GM23248 (cell line): ENCODE data around the gene RXRA. TPM values are rescaled to one million over a fixed set of nuclear protein-coding genes. Genes with fewer than 3 reads are reported as not detected.

Experiments
- DNase-seq: peaks from one replicate; pipeline ENCODE4 v3.0.0-alpha.2; 2015
- H2AFZ ChIP-seq: fragments of 200-600 bp; sonication (generic); 2 replicates; pipeline ENCODE4 v1.6.1; 2016; ENCODE audit warnings: antibody characterized with exemption
- H3F3A ChIP-seq: fragments of 200-600 bp; sonication (generic); 2 replicates; pipeline ENCODE4 v1.6.1; 2016; ENCODE audit warnings: mild to moderate bottlenecking, antibody characterized with exemption, mixed run types; ENCODE audit not compliant: insufficient read depth
- H3K27ac ChIP-seq: fragments of 200-600 bp; sonication (generic); 2 replicates; pipeline ENCODE4 v1.5.1; 2016; ENCODE audit warnings: mild to moderate bottlenecking
- H3K27me3 ChIP-seq: fragments of 200-600 bp; sonication (generic); replicated peaks from 2 replicates; pipeline ENCODE4 v1.6.1; 2016; ENCODE audit warnings: mild to moderate bottlenecking; ENCODE audit not compliant: insufficient read depth
- H3K36me3 ChIP-seq: fragments of 200-600 bp; sonication (generic); 2 replicates; pipeline ENCODE4 v1.6.1; 2016; ENCODE audit warnings: low read depth, mild to moderate bottlenecking
- H3K4me1 ChIP-seq: fragments of 200-600 bp; sonication (generic); 2 replicates; pipeline ENCODE4 v1.6.1; 2016; ENCODE audit warnings: mild to moderate bottlenecking; ENCODE audit not compliant: insufficient read depth
- H3K4me2 ChIP-seq: fragments of 200-600 bp; sonication (generic); one replicate; pipeline ENCODE4 v1.6.1; 2016; ENCODE audit warnings: mild to moderate bottlenecking; ENCODE audit not compliant: unreplicated experiment
- H3K4me3 ChIP-seq: fragments of 200-600 bp; sonication (generic); 2 replicates; pipeline ENCODE4 v1.5.1; 2016; ENCODE audit warnings: mild to moderate bottlenecking
- H3K79me2 ChIP-seq: fragments of 200-600 bp; sonication (generic); 2 replicates; pipeline ENCODE4 v1.6.1; 2016; ENCODE audit warnings: mild to moderate bottlenecking; ENCODE audit not compliant: insufficient read depth
- H3K9ac ChIP-seq: fragments of 200-600 bp; sonication (generic); 2 replicates; pipeline ENCODE4 v1.6.1; 2016; ENCODE audit warnings: mild to moderate bottlenecking
- H3K9me2 ChIP-seq: fragments of 200-600 bp; sonication (generic); 2 replicates; pipeline ENCODE4 v1.6.1; 2016; ENCODE audit warnings: mixed run types, mild to moderate bottlenecking, moderate library complexity; ENCODE audit not compliant: insufficient read depth
- H3K9me3 ChIP-seq: fragments of 200-600 bp; sonication (generic); one replicate; pipeline ENCODE4 v1.6.1; 2017; ENCODE audit warnings: low read depth
- H4K20me1 ChIP-seq: fragments of 200-600 bp; sonication (generic); 2 replicates; pipeline ENCODE4 v1.6.0; 2016; ENCODE audit not compliant: insufficient read depth
- EZH2 ChIP-seq: fragments of 200-600 bp; sonication (generic); IDR thresholded peaks from 2 replicates; pipeline ENCODE4 v1.6.1; 2018; ENCODE audit warnings: antibody characterized with exemption, mild to moderate bottlenecking; ENCODE audit not compliant: insufficient read depth, poor library complexity, severe bottlenecking
- EZH2phosphoT487 ChIP-seq: fragments of 200-600 bp; sonication (generic); IDR thresholded peaks from 2 replicates; pipeline ENCODE4 v1.6.1; 2018; ENCODE audit warnings: antibody characterized with exemption, moderate library complexity, mild to moderate bottlenecking, low read depth; ENCODE audit not compliant: insufficient read depth
- WGBS, 2 experiments: methylation state at CpG; one replicate each; pipeline ENCODE4 v1.1.6; 2015 to 2017; ENCODE audit warnings: low lambda C conversion rate in 2 of 2, low coverage in 1 of 2; ENCODE audit errors: missing lambda C conversion rate in 2 of 2; 5-methylcytosine and 5-hydroxymethylcytosine counted together
- in situ Hi-C: fragments of 300-500 bp; cut with MboI; formaldehyde crosslinking; loops from 2 replicates; pipeline ENCODE4 v1.15.0; 2020
- polyA plus RNA-seq: library from polyadenylated mRNA; unstranded; fragments of >200 nt; fragmentation: Nextera tagmentation; extraction: Ambion mirVana; gene quantifications from 2 replicates; pipeline ENCODE4 v1.2.1, GENCODE V29; 2016
- total RNA-seq: library from RNA; depleted of rRNA; stranded (reverse); fragments of >200 nt; shearing (Covaris generic); gene quantifications from 2 replicates; pipeline ENCODE4 v1.2.3, GENCODE V29; 2014

RXRA gene
- total and polyA plus RNA-seq, 2 experiments from 2014 or later = 3.9 to 34.8 TPM

DNA sequence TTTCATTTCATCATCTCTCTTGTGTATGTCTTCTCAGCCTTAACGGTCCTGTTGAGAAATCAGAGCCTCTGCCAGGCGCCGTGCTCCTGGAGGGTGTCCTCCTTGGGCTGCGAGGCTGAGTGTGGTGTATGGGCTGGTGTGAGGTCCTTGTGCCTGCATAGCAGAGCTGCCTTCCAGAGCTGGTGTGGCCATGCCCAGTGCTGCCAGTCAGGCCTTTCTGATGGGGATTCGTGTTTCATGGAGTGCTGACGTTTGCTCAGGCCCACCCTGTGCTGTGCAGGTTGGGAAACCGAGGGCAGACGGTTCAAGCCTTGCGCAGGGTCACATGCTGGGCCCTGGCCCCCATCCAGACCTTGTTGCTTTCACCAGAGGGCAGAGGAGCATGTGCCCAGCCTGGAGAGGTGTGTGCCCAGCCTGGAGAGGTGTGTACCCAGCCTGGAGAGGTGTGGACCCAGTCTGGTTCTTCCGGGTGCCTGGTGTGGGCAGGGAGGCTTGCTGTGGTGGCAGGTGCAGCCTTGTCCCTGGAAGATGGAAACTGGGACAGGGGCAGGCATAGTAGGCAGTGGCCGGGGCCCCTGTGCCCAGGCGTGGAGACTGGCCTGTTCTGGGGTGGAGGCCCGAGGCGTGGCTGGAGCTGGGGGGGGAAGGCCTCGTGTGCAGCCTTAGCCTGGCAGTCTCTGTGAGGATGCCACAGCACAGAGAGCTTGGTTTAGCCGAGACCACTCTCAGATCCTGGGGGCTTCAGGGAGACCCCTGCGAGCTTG, 84.0 kb downstream of the RXRA start:
- H3K27me3 ChIP-seq = no peaks in the 10 kb centered on the region
- H3K4me1 ChIP-seq = peaks cover 38% of the 10 kb centered on the region
- H2AFZ ChIP-seq = no peak overlapping the region
- H3K4me2 ChIP-seq = no peak overlapping the region
- no peak for DNase-seq
- no peaks in the 10 kb centered on the region for H3K36me3 ChIP-seq
- H3F3A ChIP-seq = peaks cover 7% of the 10 kb centered on the region
- H4K20me1 ChIP-seq = no peaks in the 10 kb centered on the region
- H3K9ac ChIP-seq = no peak overlapping the region
- H3K27ac ChIP-seq = no peak overlapping the region
- no peaks in the 10 kb centered on the region for H3K9me2 ChIP-seq
- WGBS, 2 experiments = 78 to 80% methylated on average over 17 of the region's 17 CpGs
- H3K9me3 ChIP-seq = no peaks in the 10 kb centered on the region
- in situ Hi-C loops = no loop called here
- TF ChIP-seq EZH2 (no peak), EZH2phosphoT487 (no peak)
- no peak overlapping the region for H3K4me3 ChIP-seq
- peaks cover 46% of the 10 kb centered on the region for H3K79me2 ChIP-seq

DNA sequence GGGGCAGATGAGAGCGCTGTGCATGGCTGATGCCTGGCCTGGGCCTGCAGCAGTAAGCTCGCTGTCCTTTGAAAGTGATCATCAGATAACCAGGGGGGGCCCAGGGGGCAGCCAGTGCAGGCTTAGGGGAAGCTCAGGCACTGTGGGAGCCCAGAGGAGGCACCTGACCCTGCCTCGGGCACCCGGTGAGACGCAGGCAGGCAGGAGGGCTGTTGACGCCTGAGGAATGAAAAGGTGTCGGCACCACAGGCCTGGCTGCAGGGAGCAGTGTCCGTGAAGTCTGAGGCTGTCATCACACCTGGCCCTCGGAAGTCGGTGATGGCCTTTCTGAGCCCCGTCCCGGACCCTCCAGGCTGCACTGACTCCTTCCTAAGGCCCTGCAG, 84.6 kb downstream of the RXRA start:
- H3K27me3 ChIP-seq = no peaks in the 10 kb centered on the region
- H3K9ac ChIP-seq = no peak overlapping the region
- peaks cover 7% of the 10 kb centered on the region for H3F3A ChIP-seq
- peaks cover 40% of the 10 kb centered on the region for H3K79me2 ChIP-seq
- no peak overlapping the region for H3K4me3 ChIP-seq
- no peak overlapping the region for H2AFZ ChIP-seq
- no peaks in the 10 kb centered on the region for H3K36me3 ChIP-seq
- no peak overlapping the region for H3K27ac ChIP-seq
- in situ Hi-C loops = no loop called here
- peaks cover 37% of the 10 kb centered on the region for H3K4me1 ChIP-seq
- WGBS, 2 experiments = 93 to 94% methylated on average over 11 to 12 of the region's 12 CpGs
- H3K9me2 ChIP-seq = no peaks in the 10 kb centered on the region
- no peaks in the 10 kb centered on the region for H4K20me1 ChIP-seq
- no peak overlapping the region for H3K4me2 ChIP-seq
- no peak for TF ChIP-seq EZH2
- TF ChIP-seq EZH2phosphoT487 = no peak
- no peak for DNase-seq
- H3K9me3 ChIP-seq = no peaks in the 10 kb centered on the region

DNA sequence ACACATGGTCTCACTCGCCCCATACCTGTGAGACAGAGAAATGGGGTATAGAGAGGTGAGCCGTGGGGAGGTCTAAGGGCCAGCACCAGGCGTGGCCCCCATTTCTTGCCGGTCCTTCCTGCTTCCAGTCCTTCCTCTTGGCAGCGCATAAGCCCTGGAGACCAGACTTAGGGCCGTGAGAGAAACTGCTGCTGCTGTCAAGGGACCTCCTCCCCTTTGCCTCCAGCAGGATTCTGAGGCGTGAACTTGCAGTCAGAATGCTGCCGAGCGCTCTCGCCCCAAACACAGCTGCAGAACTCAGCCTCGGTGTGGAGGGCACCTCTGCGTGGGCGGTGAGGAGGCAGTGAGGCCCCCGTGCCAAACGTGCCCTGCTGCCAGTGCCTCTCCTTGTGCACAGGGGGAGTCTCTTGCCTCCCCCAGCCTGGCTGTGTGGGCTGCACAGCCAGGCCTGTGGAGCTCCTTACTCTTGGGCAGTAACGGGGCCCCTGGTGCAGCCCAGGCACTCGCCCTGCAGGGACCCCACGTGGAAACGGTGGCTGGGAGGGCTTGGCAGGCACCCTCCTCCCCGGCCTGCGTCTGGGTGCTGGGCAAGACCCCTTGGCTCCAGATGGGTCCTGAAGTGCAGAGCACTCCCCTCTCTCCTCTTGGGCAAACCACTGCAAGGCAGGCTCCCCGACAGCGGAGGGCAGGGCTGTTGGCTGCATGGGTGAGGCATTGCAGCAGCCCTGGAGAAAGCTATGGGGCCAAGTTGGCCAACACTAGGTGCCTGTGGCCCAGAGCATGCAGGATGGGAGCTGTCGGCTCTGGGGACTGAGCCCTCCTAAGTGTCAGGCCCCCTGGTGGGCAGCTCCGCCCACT, 85.4 kb downstream of the RXRA start:
- Histone ChIP-seq H3K9me3 (no peaks in the 10 kb centered on the region), H3K79me2 (peaks cover 32% of the 10 kb centered on the region), H3K9me2 (no peaks in the 10 kb centered on the region), H2AFZ (no peak overlapping the region), H3K9ac (no peak overlapping the region), H3K4me3 (no peak overlapping the region), H3K27ac (no peak overlapping the region), H3K36me3 (no peaks in the 10 kb centered on the region), H3F3A (peaks cover 5% of the 10 kb centered on the region), H3K4me2 (no peak overlapping the region), H3K27me3 (no peaks in the 10 kb centered on the region), H4K20me1 (no peaks in the 10 kb centered on the region), H3K4me1 (peaks cover 29% of the 10 kb centered on the region)
- 52 to 65% methylated on average over 23 of the region's 25 CpGs for WGBS, 2 experiments
- in situ Hi-C loops = no loop called here
- no peak for DNase-seq
- TF ChIP-seq EZH2 (no peak), EZH2phosphoT487 (no peak)

DNA sequence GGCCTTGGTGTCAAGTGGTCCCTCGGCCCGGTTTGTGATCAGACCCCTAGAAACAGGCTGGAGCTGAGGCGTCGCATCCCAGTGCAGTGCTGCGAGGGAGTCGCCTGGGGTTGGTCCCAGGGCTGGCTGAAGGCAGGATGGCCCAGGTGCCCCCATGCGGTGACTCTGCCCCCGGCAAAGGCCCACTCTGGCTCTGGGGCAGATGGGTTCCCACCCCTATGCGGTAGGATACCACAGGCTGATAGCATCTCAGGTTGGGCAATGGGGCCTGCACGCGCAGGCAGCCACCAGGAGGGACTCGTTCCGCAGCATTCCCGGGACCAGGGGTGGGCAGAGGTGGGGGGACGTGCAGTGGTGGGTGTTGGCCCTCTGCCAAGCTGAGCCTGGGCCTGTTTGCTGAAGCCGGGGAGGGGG, 86.0 kb downstream of the RXRA start:
- H3K4me3 ChIP-seq = no peak overlapping the region
- no peak overlapping the region for H3K4me2 ChIP-seq
- 0 out of 2 replicates have a peak overlapping the region, but pooled peaks have one; percentile 75 for H3K9ac ChIP-seq
- H3K27me3 ChIP-seq = no peaks in the 10 kb centered on the region
- H2AFZ ChIP-seq = no peak overlapping the region
- TF ChIP-seq EZH2 = no peak
- TF ChIP-seq EZH2phosphoT487 = no peak
- H3F3A ChIP-seq = no peaks in the 10 kb centered on the region
- no peak for DNase-seq
- H3K36me3 ChIP-seq = no peaks in the 10 kb centered on the region
- no peaks in the 10 kb centered on the region for H3K9me2 ChIP-seq
- no peaks in the 10 kb centered on the region for H4K20me1 ChIP-seq
- no peak overlapping the region for H3K27ac ChIP-seq
- in situ Hi-C loops = no loop called here
- no peaks in the 10 kb centered on the region for H3K9me3 ChIP-seq
- peaks cover 24% of the 10 kb centered on the region for H3K4me1 ChIP-seq
- H3K79me2 ChIP-seq = peaks cover 32% of the 10 kb centered on the region
- 85 to 96% methylated on average over 14 to 16 of the region's 16 CpGs for WGBS, 2 experiments
